Measurements from ENCODE around the gene CROCC2.

- TF ChIP-seq CTCF (IDR thresholded peaks at IDR 0.05) = no peak
- no peak for TF ChIP-seq POLR2A (IDR thresholded peaks at IDR 0.05)
Measured at GRCh38 chr2:241036397-241036963, 130.3 kb downstream of the CROCC2 start.

Measured in heart left ventricle (tissue), 13 donors.